Fibroblast of pulmonary artery (primary cell): ENCODE data around the gene CENPW.
A peak's percentile ranks its signal among the peaks of the same experiment; 100 is the strongest.

Experiments
- DNase-seq: peaks from one replicate; pipeline ENCODE4 v3.0.0-alpha.2; 2010; ENCODE audit warnings: low read depth
- H3K4me3 ChIP-seq: replicated peaks from 2 replicates; pipeline ENCODE4 v1.5.1; 2011; ENCODE audit warnings: low read depth, mild to moderate bottlenecking, control low read depth, low read length, moderate library complexity
- TF ChIP-seq, protein P1 (sequence below): IDR thresholded peaks from 2 replicates; pipeline ENCODE4 v1.5.1; 2011; ENCODE audit warnings: mild to moderate bottlenecking, control low read depth, low read length, inconsistent platforms; ENCODE audit errors: missing control alignments

Gene CENPW

DNA sequence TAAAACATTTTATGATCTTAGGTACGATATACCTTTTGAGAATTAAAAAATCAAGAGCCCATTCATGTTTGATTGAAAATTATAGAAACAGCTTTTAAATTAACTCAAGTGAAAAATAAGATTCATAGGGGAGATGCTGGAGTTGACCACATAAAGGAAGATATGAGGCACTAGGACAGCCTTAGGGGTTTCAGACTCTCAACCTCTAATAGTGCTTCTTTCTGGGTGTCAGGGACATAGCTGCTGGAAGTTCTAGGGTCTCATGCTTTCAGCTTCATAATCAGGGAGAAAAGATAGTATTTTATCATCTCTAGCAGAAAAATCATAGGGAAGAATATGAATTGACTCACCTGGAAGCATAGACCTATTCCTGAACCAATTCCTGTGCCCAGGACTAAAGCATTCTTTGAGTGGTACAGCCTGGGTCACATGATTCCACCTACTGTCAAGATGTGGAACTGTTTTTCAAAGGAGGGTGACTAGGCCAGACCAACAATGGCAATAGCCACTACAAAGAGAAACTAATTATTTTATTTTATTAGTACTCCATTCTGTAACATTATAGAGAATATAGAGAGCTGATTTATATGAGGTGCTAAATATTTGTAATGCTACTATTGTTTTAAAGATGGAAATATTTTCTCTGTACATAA is 27.8 kb upstream of the CENPW start:
- TF ChIP-seq, protein P1, sequence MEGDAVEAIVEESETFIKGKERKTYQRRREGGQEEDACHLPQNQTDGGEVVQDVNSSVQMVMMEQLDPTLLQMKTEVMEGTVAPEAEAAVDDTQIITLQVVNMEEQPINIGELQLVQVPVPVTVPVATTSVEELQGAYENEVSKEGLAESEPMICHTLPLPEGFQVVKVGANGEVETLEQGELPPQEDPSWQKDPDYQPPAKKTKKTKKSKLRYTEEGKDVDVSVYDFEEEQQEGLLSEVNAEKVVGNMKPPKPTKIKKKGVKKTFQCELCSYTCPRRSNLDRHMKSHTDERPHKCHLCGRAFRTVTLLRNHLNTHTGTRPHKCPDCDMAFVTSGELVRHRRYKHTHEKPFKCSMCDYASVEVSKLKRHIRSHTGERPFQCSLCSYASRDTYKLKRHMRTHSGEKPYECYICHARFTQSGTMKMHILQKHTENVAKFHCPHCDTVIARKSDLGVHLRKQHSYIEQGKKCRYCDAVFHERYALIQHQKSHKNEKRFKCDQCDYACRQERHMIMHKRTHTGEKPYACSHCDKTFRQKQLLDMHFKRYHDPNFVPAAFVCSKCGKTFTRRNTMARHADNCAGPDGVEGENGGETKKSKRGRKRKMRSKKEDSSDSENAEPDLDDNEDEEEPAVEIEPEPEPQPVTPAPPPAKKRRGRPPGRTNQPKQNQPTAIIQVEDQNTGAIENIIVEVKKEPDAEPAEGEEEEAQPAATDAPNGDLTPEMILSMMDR, result peak; percentile 43
- peak; percentile 27 for DNase-seq
- H3K4me3 ChIP-seq, result no peak overlapping the region

DNA sequence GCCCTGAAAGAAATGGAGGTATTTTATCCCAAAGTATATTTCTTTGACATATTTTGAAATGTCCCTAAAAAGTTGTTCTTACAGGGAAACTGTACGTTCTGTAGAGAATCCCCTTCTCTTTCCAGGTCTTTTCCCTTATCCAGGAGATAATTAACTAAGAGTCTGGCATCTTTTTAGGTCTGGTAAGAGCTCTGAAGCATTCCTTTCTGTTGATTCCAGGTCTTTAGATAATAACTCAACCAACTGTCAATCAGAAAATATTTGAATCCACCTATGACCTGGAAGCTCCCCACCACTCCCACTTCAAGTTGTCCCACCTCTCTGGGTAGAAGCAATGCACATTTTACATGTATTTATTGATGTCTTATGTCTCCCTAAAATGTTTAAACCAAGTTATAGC is 26.0 kb upstream of the CENPW start:
- TF ChIP-seq, protein P1, result no peak
- no peak overlapping the region for H3K4me3 ChIP-seq
- no peak for DNase-seq

DNA sequence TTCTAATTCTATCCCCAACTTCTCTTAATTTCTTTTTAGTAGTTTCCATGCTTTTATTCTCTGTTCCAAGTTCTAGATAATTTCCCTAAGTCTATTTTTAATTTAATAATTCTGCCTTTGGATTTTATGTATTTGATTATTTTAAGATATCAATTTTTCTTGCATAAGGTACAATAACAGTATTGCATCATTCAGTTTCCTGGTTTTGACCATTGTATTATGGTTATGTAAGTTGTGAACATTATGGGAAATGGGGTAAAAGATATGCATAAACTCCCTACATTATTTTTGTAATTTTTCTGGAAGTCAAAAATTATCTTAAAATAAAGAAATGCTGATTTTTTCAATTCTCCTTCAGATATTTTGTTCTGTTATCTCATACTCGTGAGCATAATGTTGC is 21.1 kb upstream of the CENPW start:
- TF ChIP-seq, protein P1, result no peak
- H3K4me3 ChIP-seq, result no peak overlapping the region
- peak; percentile 13 for DNase-seq

DNA sequence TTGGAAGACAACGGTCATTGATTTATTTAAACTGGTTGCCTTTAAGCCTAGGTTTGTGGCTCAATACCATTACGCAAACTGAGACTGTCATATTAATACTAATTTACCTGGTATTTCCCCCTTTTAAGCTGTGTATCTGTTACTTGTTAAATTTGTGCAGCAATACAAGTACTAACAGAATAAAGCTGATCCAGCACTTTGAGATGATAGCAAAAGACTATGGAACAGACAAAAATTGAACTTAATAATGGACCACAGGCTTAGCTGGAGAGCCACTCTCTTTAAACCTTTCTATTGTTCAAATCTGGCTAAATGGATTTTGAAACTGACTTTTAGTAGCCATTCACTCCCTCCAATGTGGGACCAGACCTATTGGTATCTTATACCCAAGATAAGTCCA is 6.2 kb upstream of the CENPW start:
- TF ChIP-seq, protein P1, result no peak
- H3K4me3 ChIP-seq, result no peak overlapping the region
- DNase-seq, result no peak

DNA sequence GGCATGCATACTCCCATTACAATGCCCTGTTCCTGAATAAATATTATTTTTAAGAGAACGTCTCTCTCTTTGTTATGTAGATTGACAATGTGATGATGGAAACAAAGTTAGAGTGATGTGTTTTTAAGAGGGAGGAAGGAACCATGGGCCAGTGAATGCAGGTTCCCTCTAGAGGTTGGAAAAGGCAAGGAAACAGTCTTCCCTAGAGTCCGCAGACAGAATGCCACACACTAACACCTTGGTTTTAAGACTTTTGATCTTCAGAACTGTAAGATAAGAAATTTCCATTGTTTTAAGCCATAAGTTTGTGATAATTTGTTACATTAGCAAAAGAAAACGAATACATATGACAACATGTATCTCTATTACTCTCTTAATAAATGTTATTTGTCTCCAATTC is 4.7 kb upstream of the CENPW start:
- no peak for DNase-seq
- TF ChIP-seq, protein P1, result no peak
- no peak overlapping the region for H3K4me3 ChIP-seq

DNA sequence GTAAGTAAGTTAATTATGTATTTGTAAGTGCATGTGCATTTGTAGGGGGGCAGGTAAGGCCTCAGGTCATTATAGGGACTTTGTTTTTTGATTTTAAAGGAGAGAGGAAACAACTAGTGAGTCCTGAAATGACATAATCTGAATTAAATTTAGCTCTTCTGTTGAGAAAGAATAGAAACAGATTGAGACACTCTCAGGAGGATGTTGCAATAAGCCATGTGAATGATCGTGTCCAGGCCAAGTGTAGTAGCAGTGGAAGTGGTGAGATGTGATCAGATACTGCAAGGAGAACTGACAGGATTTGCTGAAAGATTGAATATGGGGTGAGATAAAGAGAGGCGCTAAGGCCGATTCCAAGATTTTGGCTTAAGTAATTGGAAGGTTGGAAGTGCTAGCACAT is 2.6 kb upstream of the CENPW start:
- peak; percentile 92 for DNase-seq
- TF ChIP-seq, protein P1, result no peak
- H3K4me3 ChIP-seq, result no peak overlapping the region

DNA sequence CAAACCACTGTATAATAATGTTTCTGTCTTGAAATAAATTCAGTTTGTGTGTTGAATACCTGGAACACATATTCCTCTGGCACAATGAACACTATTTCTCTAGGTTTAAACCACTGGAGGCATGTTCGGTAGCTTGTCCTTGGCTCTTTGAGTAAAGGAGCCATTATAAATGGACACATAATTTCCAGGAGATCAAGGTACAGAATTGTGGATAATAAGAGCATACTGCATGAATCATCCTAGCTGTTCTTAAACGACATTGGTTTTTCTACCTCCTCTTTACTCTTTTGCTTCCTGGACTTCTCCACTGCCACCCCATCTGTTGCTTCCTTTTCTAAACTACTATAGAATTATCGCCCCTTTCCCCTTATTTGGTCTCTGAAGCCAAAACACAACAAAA is 1.2 kb downstream of the CENPW start:
- TF ChIP-seq, protein P1, result no peak
- H3K4me3 ChIP-seq, result peak overlapping the region; percentile 87
- DNase-seq, result no peak
